ENCODE data around the gene RTN4IP1.

The RTN4IP1 gene, protein sequence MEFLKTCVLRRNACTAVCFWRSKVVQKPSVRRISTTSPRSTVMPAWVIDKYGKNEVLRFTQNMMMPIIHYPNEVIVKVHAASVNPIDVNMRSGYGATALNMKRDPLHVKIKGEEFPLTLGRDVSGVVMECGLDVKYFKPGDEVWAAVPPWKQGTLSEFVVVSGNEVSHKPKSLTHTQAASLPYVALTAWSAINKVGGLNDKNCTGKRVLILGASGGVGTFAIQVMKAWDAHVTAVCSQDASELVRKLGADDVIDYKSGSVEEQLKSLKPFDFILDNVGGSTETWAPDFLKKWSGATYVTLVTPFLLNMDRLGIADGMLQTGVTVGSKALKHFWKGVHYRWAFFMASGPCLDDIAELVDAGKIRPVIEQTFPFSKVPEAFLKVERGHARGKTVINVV

DNA sequence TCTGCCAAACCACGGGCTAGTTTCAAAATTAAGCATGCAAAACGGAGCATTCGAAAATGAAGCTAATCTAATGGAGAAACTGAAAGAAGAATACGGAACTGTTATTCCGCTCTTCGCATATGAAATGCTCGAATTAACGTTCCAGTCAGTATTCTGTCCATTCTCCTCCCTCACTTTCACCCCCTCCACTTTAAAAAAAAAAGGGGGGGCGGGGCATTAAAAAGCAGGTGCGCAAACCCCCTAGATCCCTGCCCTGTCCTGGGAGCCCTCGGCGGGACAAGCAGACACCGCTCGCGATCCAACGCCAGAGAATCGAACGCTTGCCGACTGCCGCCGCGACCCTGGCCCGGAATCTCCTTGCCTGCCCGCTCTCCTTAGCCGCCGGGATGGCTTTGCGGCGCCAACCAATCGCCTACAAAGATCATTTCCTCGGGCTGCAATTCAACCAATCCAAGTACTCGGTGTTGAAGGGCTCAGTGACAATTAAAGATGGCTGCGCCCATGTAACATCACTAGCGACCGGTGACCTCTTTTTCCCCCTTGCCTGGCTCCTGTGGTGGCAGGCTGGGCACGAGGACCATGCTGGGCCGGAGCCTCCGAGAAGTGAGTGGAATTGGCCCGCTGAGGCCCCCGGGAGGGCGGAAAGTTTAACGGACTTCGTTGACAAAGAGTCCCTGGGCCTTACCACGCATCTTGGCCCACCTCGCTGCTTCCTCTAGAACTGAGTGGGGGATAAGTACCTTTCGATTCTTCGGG, at the start of gene RTN4IP1, which contains the start of gene QRSL1:
Gene RTN4IP1 (minus strand): TSS at position 396 of the 756 bp plus-strand sequence. CDS start 477 bp downstream, outside the sequence.
Gene QRSL1 (plus strand): TSS at position 476 of the 756 bp plus-strand sequence. CDS start 104 bp downstream, at position 580.
- peak; percentile 93 for DNase-seq (ENCODE audit: low spot score)

DNA sequence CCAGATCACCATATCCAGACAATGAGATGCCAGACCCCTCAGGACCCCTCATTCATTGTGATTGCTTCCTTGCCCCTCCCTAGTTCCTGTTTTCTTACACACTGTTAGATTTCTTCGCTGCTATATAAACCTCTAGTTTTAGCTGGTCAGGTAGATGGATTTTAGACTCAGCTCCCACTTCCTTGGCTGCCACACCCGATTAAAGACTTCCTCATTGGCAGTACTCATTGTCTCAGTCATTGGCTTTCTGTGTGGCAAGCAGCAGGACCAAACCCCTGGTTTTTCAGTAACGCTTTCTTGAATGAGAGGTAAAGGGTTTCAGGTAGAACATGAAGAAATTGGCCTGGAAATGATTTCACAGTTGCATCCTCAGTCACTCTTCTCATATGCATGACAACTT, 48.0 kb upstream of the RTN4IP1 start:
- DNase-seq (ENCODE audit: low spot score) = no peak

DNA sequence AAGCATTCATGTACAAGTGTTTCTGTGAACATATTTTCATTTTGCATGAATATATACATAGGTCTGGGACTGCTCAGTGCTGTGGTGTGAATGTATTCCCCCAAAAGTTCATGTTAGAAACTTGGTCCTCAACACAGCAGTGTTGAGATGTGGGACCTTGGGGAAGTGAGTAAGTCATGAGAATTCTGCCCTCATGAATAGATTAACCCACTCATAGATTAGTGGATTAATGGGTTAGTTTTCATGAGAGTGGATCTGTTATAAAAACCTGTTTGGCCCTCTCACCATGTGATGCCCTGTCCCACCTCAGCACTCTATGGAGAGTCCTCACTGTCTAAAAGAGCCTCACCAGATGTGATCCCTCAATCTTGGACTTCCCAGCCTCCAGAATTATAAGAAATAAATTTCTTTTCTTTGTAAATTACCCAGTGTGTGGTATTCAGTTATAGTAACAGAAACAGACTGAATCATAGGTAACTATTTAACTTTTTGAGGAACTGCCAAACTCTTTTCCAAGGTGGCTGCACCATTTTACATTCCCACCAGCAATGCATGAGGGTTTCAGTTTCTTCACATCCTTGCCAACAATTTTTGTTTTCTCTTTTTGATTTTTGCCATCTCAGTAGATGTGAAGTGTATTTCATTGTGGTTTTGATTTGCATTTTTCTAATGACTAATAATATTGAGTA, 45.4 kb upstream of the RTN4IP1 start:
- DNase-seq (ENCODE audit: low spot score) = no peak

DNA sequence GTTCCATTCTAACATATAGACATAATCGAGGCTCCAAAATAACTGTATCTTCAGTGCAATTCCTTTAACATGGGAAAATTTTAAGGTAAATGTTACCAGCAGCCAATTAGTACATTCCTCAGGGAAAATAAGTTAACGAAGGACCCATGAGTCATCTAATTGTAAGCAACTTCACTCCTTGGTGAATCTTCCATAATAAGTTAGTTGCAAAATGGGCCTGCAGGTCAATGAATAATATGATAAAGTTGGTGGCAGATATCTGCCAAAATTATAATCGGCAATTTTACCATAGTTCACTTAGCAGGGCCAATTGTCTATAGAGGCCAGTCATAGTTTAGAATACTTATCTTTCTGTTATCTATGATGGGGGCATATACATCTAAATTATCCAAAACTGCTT, 42.4 kb upstream of the RTN4IP1 start:
- DNase-seq (ENCODE audit: low spot score) = no peak

DNA sequence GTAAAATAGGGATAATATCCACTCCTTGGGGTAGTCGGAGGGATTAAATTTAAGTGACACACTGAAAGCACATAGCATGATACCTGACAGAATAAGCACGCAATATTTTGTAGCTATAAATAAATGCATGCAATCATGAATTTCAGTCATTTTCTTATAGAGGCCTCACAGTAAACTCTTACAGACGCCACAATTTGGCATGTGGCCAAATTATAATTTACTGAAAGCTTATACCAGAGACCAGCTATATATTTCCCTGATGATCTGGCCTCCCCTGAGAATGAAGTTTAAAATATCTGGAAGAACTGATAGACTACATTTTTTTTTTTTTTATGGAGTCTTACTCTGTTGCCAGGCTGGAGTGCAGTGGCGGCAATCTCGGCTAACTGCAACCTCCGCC, 40.9 kb upstream of the RTN4IP1 start:
- no peak for DNase-seq (ENCODE audit: low spot score)

DNA sequence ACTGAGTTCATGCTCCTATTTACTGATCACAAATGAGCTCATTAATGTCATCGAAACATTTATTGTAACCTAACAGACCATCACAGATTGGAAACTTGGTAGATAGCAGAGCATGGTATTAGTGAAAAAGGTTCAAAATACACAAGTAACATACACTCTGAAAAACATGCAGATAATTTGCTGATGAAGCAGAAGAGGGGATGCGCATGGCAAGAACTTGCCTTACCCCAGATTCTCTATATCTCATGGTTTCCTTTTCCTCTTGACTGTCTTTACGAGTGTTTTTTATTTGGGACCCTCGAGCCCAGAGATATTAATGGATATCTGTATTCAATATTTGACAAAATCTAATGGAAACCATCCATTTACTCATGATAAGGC, 37.7 kb upstream of the RTN4IP1 start:
- no peak for DNase-seq (ENCODE audit: low spot score)

DNA sequence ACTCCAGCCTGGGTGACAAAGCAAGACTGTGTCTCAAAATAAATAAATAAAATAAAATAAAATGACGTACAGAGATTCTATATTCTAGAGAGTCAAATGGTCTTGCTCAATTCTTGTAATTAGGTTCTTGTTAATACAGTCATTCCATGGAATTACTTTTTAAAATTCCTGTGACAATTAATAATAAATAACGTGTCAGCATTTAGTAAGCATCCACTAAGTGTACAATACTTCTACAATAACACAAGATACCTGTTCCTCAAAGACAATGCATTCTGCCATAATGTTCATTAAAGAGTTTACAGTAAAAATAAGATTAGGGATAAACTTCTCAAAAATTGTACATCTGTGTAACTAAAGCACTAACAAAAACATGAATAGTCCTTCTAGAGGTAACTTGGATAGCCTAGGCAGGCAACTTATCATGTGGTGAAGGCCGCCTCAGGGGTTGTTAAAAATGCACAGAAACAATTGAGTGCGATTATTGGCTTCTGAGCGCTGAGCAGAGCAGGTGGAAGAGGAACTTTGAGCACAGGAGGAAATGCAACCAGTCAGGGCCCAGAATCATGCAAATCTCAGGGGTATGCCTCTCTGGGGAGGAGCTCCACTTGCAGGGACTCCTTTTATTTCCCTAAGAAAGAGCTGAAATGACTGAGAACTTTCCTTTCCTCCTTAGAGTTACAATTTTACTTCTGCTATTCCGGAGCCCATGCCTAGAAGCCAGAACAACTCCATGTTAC, 37.2 kb upstream of the RTN4IP1 start:
- DNase-seq (ENCODE audit: low spot score) = no peak

DNA sequence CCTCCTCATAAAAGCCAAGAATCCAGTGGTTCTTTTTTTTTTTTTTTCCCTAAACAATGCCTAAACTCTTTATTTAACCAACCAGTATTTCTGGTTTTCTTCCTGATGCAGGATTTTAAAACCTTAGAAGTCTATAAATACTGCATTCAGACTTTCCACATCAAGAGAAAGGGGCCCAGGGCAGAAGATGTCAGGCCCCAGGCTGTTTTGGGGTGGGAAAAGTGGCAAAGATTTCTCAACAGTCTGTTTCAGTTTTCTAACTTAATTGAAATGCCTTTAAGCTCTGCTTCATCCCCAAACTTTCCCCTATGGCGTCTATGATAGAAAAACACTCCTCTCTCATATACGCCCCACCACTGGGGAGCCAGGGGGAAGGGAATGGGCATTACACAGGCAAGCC, 33.2 kb upstream of the RTN4IP1 start:
- DNase-seq (ENCODE audit: low spot score) = no peak

DNA sequence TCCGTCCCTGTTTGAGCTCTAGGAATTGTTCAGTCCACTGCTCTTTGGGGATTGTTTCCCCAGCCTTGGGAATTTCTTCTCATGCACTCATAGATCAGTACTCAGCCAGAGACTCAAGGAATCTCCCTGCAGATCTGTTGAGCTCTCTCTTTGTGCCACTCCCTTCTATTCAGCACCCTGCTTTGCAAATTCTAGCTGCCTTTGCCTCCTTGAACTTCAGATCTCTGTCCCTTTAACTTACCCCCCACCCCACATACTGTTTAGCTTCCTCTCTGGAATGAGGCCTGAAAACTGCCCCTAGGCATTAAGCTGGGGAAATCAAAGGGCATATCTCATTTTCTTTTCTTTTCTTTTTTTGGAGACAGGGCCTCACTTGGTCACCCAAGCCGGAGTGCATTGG, 30.6 kb upstream of the RTN4IP1 start:
- no peak for DNase-seq (ENCODE audit: low spot score)

DNA sequence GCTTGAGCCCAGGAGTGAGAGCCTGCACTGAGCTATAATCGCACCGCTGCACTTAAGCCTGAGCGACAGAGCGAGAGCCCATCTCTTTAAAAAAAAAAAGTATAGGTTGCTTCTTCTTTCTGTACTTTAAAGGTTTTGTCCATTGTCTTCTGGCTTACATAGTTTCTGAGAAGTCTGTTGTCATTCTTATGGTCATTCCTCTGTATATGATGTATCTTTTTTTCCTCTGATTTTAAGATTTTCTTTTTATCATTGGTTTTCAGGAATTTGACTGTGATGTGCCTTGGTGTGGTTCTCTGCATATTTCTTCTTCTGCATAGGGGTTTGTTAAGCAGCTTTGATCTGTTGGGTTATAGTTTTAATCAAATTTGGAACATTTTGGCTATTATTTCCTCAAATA, 29.2 kb upstream of the RTN4IP1 start:
- DNase-seq (ENCODE audit: low spot score) = peak; percentile 8

DNA sequence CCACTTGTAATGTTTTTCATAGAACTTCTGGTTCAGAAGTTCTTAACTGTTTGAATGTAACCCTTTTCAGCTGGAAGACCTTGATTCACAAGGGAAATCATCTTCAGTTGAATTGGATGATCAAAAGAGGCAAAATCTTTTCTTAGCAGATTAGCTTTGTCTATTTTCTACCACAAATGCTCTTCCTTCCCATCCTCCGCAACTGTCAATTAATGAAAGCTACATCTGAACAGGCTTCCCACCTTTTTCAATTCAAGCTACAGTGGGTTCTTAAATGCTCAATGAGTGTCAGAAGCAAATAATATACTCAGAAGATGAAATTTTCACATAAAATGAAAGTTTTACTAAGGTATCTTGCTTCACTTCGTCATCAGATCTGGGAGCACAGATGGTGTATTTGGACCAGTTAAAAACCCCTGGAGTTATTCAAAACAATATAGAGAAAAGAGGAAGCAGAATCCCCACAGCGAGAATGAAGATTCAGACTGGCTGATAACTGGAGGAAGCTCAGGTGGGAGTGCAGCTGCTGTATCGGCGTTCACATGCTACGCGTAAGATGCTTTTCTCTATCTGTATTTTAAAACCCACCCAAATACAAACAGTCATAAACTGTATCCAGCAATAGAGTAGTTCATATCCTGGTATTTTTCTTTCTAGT, 19.5 kb upstream of the RTN4IP1 start:
- no peak for DNase-seq (ENCODE audit: low spot score)

DNA sequence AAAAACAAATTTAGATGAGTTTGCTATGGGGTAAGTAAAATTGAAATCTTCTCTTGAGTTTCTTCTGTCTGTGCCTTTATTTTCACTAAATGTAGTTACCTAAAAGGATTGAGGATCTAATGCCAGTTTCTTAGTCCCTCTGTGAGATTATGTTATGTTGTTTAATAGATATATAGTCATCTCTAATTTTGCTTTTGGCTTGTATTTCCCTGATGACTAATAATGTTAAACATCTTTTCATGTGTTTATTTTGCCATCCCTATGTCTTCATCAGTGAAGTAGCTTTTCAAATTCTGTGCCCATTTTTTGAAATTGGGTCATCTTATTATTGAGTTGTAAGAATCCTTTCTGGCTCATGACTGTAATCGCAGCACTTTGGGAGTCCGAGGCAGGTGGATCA, 13.8 kb upstream of the RTN4IP1 start:
- no peak for DNase-seq (ENCODE audit: low spot score)

DNA sequence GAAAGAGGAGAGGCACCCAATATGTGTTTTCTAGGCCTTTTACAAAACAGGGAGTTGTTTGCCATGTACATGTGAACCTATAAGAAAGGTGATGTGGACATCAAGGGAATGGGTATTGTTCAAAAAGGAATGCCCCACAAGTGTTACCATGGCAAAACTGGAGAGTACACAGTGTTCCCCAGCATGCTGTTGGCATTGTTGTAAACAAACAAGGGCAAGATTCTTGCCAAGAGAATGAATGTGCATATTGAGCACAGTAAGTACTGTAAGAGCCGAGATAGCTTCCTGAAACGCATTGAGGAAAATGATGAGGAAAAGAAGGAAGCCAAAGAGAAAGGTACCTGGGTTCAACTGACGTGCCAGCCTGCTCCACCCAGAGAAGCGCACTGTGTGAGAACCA, 13.2 kb upstream of the RTN4IP1 start:
- DNase-seq (ENCODE audit: low spot score) = no peak

DNA sequence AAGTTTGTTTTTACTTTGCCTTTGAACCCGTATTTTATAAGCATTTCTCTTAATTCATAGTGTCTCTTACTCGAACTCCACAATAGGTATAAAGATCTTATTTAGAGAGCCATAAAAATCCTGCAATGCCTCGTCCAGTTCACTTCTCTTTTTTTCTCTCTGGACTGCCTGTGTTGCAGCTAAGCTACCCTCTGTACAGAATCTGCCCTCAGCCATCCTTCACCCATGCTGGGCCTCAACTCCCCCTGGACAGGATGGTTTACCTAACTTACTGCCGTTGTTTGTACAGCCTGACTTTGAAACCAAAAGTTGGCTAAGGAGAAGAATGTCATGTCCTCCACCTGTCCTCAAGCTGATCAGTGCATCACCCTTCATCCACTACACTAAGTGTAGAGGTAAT, 10.5 kb upstream of the RTN4IP1 start:
- no peak for DNase-seq (ENCODE audit: low spot score)

DNA sequence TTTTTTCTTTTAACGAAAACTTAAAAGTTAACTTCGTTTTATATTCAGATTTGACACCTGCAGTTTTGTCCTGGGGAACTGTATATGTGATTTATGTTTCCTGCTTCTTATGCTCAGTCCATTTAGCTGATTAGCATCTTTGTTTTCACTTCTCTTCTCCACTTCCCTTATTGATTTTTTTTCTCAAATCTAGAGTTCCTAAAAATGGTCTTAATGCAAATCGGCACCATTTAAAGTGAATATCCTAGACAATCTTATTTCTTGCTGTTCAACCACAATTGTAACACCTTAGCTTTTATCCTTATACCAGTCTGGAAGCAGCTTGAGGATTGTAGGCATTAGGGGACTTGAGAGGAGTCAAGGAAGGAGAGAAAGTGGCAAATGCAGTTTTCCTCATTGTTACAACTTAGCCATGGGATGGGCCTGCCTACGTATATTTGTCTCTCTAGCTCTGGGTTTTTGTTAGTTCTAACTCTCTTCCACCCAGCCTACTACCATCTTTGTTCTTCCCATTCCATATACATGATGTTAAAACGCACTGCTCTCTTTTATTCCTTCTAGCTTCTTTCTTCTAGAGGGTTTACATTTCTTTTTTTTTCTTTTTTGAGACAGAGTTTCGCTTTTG, 8.5 kb upstream of the RTN4IP1 start:
- DNase-seq (ENCODE audit: low spot score) = no peak

DNA sequence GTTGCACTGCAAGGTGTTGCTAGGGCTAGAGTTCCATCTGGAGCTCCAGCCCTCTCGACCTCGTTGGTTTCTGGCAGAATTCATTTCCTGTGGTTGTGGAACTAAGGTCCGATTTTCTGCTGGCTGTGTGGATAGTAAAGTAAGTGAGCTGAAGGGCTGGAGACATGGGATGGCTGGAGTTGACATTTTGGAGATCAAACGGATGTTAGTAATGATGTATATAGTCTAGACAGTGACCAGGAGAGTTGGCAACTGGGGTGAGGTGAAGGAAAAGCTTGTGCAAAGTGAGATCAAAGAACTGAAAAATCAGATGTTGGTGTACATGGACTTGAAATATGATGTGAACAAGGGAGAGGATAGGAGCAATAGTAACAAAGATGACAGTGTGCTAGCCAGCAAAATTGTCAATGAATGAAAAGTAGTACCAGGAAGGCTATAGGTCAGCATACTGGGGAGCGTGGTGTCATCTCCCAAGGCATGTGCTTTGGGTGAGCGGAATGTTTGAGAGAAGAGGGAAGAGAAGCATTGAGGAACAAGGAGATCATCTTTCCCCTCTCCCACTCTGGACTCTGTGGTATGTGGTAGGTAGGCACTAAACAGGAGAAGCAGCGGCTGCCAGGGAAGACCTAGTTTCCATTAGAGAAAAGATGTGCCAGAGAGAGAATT, 7.9 kb upstream of the RTN4IP1 start:
- DNase-seq (ENCODE audit: low spot score) = no peak

DNA sequence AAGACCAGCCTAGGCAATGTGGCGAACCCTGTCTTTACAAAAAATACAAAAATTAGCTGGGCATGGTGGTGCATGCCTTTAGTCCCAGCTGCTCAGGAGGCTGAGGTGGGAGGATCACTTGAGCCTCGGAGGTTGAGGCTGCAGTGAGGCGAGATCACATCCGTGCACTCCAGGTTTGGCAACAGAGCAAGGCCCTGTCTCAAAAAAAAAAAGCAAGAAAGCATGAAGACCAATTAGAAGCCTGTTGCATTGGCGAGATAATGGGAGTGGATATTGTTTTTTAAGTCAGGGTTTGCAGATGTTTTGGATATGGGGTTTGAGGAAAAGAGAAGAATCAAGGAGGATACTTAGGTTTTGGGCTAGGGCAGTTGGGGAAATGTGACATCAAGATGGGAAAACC, 5.3 kb upstream of the RTN4IP1 start:
- no peak for DNase-seq (ENCODE audit: low spot score)

DNA sequence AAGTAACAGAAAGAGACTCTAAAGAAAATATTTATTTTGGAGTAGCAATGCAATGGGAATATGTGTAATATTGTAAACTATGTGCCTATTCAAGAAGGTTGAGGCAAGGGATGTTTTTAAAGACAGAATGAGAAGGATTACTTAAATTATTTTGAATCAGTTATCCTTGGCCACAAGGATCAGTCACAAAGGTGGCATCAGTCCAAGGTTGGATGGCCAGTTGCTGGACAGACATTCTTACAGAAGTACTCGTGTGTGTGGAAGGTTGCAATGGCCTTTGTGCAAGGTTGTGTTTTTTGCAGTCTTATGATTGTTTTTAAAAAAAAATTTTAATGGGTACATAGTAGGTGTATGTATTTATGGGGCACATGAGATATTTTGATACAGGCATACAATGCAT, 2.0 kb upstream of the RTN4IP1 start:
- peak; percentile 37 for DNase-seq (ENCODE audit: low spot score)

DNA sequence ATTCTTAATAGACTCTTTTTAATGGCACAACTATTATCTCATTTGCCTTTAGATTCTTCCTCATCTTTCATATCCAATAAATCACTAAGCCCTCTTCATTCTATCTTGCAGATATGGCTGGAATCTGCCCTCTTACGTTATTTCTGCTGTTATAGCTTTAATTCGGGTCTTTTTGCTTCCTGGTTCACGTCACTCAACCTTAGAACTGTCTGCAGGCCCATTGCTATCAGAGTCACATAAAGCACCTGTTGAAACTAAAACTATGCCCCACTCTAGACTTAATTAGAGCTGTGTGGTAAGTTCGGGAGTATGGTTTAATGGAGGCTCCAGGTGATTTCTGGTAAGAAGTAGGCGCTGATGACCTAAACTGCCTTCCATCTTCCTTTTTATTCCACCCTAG, 1.1 kb upstream of the RTN4IP1 start:
- DNase-seq (ENCODE audit: low spot score) = peak; percentile 34

DNA sequence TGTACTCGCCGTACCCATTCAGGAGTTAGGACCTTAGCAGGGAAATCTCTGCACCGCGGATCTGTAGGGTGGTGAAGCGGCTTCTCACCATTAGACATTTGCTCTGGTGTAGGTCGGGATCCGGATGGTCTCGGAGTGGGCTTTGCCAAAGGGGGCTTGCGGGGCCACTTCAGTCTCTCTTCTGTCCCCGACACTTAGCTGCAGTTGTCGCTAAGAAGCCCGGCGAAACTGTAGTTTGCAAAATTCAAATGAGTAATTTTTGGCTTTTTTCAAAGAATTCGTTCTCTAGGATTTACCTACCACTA, 513 bp upstream of the RTN4IP1 start:
- no peak for DNase-seq (ENCODE audit: low spot score)

DNA sequence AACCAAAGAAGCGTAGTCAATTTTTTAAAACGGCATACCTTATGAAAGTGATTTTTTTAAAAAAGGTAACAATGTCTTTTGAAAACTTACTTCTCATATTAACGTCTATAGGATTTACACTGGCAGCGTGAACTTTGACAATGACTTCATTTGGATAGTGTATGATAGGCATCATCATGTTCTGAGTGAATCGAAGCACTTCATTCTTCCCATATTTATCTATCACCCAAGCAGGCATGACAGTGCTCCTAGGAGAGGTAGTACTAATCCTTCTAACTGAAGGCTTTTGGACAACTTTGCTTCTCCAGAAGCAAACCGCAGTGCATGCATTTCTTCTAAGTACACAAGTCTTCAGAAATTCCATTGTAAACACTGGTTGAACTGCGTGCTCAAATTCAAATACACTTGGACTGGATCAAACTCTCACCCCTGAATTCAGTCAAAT, 618 bp downstream of the RTN4IP1 start:
- peak; percentile 37 for DNase-seq (ENCODE audit: low spot score)

All from RKO (cell line).